ENCODE data around the gene RBM23. TPM values are rescaled to one million over a fixed set of nuclear protein-coding genes. Genes with fewer than 3 reads are reported as not detected.

Gene RBM23
- total and polyA plus RNA-seq, 9 of the 15 experiments (the other 6 are each of a cell fraction or from before 2014, with no cell fraction given): 46.0 to 102 (median 58.5) TPM

GRCh38 chr14:22918804-22919600 is at the start of gene RBM23 (continued):
- TF ChIP-seq TCF7L2 (IDR thresholded peaks at IDR 0.05; ENCODE audit: low read depth, low read length): no peak
- TF ChIP-seq, protein P1, sequence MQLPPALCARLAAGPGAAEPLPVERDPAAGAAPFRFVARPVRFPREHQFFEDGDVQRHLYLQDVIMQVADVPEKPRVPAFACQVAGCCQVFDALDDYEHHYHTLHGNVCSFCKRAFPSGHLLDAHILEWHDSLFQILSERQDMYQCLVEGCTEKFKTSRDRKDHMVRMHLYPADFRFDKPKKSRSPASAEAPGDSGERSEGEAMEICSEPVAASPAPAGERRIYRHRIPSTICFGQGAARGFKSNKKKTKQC (CRISPR knock-in tag; IDR thresholded peaks at IDR 0.05): peak; percentile 94; the same call in 1 of the 2 replicates
- TF ChIP-seq, protein P2, sequence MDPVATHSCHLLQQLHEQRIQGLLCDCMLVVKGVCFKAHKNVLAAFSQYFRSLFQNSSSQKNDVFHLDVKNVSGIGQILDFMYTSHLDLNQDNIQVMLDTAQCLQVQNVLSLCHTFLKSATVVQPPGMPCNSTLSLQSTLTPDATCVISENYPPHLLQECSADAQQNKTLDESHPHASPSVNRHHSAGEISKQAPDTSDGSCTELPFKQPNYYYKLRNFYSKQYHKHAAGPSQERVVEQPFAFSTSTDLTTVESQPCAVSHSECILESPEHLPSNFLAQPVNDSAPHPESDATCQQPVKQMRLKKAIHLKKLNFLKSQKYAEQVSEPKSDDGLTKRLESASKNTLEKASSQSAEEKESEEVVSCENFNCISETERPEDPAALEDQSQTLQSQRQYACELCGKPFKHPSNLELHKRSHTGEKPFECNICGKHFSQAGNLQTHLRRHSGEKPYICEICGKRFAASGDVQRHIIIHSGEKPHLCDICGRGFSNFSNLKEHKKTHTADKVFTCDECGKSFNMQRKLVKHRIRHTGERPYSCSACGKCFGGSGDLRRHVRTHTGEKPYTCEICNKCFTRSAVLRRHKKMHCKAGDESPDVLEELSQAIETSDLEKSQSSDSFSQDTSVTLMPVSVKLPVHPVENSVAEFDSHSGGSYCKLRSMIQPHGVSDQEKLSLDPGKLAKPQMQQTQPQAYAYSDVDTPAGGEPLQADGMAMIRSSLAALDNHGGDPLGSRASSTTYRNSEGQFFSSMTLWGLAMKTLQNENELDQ (CRISPR knock-in tag; IDR thresholded peaks at IDR 0.05; ENCODE audit: borderline replicate concordance): no peak
- TF ChIP-seq, protein P3, sequence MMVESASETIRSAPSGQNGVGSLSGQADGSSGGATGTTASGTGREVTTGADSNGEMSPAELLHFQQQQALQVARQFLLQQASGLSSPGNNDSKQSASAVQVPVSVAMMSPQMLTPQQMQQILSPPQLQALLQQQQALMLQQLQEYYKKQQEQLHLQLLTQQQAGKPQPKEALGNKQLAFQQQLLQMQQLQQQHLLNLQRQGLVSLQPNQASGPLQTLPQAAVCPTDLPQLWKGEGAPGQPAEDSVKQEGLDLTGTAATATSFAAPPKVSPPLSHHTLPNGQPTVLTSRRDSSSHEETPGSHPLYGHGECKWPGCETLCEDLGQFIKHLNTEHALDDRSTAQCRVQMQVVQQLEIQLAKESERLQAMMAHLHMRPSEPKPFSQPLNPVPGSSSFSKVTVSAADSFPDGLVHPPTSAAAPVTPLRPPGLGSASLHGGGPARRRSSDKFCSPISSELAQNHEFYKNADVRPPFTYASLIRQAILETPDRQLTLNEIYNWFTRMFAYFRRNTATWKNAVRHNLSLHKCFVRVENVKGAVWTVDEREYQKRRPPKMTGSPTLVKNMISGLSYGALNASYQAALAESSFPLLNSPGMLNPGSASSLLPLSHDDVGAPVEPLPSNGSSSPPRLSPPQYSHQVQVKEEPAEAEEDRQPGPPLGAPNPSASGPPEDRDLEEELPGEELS (CRISPR knock-in tag; IDR thresholded peaks at IDR 0.05; ENCODE audit: borderline replicate concordance): no peak
- TF ChIP-seq RB1 (IDR thresholded peaks at IDR 0.05; ENCODE audit: low read depth): peak; percentile 88
- no peak for TF ChIP-seq BCL6 (CRISPR knock-in tag; IDR thresholded peaks at IDR 0.05)
- no peak for TF ChIP-seq ZNF174 (CRISPR knock-in tag; IDR thresholded peaks at IDR 0.05)
- no peak for TF ChIP-seq MAFF (IDR thresholded peaks at IDR 0.05; ENCODE audit: low read length)
- TF ChIP-seq ZNF212 (CRISPR knock-in tag; IDR thresholded peaks at IDR 0.05): no peak
- TF ChIP-seq GABPB1 (CRISPR knock-in tag; IDR thresholded peaks at IDR 0.05): peak; percentile 71
- TF ChIP-seq, protein P4, sequence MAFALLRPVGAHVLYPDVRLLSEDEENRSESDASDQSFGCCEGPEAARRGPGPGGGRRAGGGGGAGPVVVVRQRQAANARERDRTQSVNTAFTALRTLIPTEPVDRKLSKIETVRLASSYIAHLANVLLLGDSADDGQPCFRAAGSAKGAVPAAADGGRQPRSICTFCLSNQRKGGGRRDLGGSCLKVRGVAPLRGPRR (CRISPR knock-in tag; IDR thresholded peaks at IDR 0.05): no peak
- TF ChIP-seq ZNF780A (CRISPR knock-in tag; IDR thresholded peaks at IDR 0.05): no peak
- no peak for TF ChIP-seq ZNF785 (CRISPR knock-in tag; IDR thresholded peaks at IDR 0.05)
- no peak for TF ChIP-seq RBM22 (IDR thresholded peaks at IDR 0.05; ENCODE audit: low read depth, low read length, poor library complexity, severe bottlenecking)
- TF ChIP-seq, protein P5, sequence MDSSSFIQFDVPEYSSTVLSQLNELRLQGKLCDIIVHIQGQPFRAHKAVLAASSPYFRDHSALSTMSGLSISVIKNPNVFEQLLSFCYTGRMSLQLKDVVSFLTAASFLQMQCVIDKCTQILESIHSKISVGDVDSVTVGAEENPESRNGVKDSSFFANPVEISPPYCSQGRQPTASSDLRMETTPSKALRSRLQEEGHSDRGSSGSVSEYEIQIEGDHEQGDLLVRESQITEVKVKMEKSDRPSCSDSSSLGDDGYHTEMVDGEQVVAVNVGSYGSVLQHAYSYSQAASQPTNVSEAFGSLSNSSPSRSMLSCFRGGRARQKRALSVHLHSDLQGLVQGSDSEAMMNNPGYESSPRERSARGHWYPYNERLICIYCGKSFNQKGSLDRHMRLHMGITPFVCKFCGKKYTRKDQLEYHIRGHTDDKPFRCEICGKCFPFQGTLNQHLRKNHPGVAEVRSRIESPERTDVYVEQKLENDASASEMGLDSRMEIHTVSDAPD (CRISPR knock-in tag; IDR thresholded peaks at IDR 0.05): no peak
- peak; percentile 87 for TF ChIP-seq SUPT5H (IDR thresholded peaks at IDR 0.05)
- no peak for TF ChIP-seq ZNF184 (CRISPR knock-in tag; IDR thresholded peaks at IDR 0.05)
- TF ChIP-seq, protein P6, sequence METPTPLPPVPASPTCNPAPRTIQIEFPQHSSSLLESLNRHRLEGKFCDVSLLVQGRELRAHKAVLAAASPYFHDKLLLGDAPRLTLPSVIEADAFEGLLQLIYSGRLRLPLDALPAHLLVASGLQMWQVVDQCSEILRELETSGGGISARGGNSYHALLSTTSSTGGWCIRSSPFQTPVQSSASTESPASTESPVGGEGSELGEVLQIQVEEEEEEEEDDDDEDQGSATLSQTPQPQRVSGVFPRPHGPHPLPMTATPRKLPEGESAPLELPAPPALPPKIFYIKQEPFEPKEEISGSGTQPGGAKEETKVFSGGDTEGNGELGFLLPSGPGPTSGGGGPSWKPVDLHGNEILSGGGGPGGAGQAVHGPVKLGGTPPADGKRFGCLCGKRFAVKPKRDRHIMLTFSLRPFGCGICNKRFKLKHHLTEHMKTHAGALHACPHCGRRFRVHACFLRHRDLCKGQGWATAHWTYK (CRISPR knock-in tag; IDR thresholded peaks at IDR 0.05): no peak; the same call in 1 of the 2 replicates
- no peak for TF ChIP-seq BDP1 (IDR thresholded peaks at IDR 0.05; ENCODE audit: insufficient read depth, insufficient read length)
- TF ChIP-seq ZNF76 (CRISPR knock-in tag; IDR thresholded peaks at IDR 0.05; ENCODE audit: borderline replicate concordance): no peak
- TF ChIP-seq ZNF175 (CRISPR knock-in tag; IDR thresholded peaks at IDR 0.05; ENCODE audit: low read depth): no peak

All from K562 (cell line).